NCI-H526 (cell line): ENCODE data around the gene PIH1D1.

Source experiments
- DNase-seq, 2 experiments: peaks; one replicate each; lab custom pipeline; 2025; lab: John Stamatoyannopoulos, UW

Gene PIH1D1

GRCh38 chr19:49434907-49435583, 16.6 kb downstream of the PIH1D1 start:
- DNase-seq, result peak in 1 of 2 experiments; percentile 42

- no peak for DNase-seq
Observed at GRCh38 chr19:49433240-49433901, 18.2 kb downstream of the PIH1D1 start.

GRCh38 chr19:49432141-49433073, 19.2 kb downstream of the PIH1D1 start:
- DNase-seq, result peak in 1 of 2 experiments; percentile 66

GRCh38 chr19:49431330-49431749, 20.3 kb downstream of the PIH1D1 start:
- peak in 1 of 2 experiments; percentile 40 for DNase-seq

GRCh38 chr19:49430678-49431329, 20.8 kb downstream of the PIH1D1 start:
- DNase-seq, result peak in 1 of 2 experiments; percentile 38

GRCh38 chr19:49430172-49430677, 21.4 kb downstream of the PIH1D1 start:
- no peak for DNase-seq

GRCh38 chr19:49428547-49429451, 22.8 kb downstream of the PIH1D1 start:
- no peak for DNase-seq

GRCh38 chr19:49427855-49428546, 23.6 kb downstream of the PIH1D1 start:
- peak; percentile 30 to 68 for DNase-seq

GRCh38 chr19:49427339-49427738, 24.3 kb downstream of the PIH1D1 start:
- DNase-seq, result no peak

GRCh38 chr19:49425922-49426592, 25.6 kb downstream of the PIH1D1 start:
- DNase-seq, result peak; percentile 56 to 88

- no peak for DNase-seq
Observed at GRCh38 chr19:49425178-49425577, 26.4 kb downstream of the PIH1D1 start, which contains the start of gene GFY. TSS of gene GFY (plus strand) at chr19:49425388. CDS start at chr19:49426431, 1,043 bp downstream.

- DNase-seq, result no peak
Observed at GRCh38 chr19:49423985-49424303, 27.7 kb downstream of the PIH1D1 start.

- no peak for DNase-seq
Observed at GRCh38 chr19:49423071-49423984, 28.3 kb downstream of the PIH1D1 start, which contains the start of gene PTH2. TSS of gene PTH2 (minus strand) at chr19:49423441. CDS start at chr19:49423339, 102 bp downstream.

GRCh38 chr19:49422407-49423070, 29.1 kb downstream of the PIH1D1 start:
- peak in 1 of 2 experiments; percentile 53 for DNase-seq

- no peak for DNase-seq
Observed at GRCh38 chr19:49421878-49422202, 29.8 kb downstream of the PIH1D1 start.

- peak; percentile 43 to 82 for DNase-seq
Observed at GRCh38 chr19:49421039-49421877, 30.4 kb downstream of the PIH1D1 start.

- no peak for DNase-seq
Observed at GRCh38 chr19:49420227-49420626, 31.4 kb downstream of the PIH1D1 start.
